SW480 (cell line): ENCODE data around the gene SPARC.

Experiments
- DNase-seq: peaks from one replicate; pipeline ENCODE4 v3.0.0-alpha.2; 2016; ENCODE audit warnings: low spot score

Gene SPARC

DNA sequence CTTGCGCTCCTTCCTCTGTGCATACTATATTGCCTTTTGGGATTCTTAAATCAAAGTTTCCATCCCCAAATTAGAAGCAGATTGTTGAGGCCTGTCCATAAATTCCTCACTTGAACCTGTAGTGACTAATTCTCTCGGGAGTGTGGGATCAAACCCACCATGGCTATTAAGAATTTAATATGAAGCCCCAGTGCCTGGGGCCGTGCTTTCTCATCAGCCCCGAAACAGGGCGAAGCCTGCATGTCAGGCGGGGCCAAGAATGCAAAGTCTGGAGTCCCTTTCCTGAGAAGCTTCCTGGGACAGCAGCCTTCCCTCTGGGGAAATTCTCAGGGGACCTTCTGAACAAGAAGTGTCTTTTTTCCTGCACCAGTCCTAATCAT, 66.3 kb downstream of the SPARC start:
- DNase-seq: no peak

DNA sequence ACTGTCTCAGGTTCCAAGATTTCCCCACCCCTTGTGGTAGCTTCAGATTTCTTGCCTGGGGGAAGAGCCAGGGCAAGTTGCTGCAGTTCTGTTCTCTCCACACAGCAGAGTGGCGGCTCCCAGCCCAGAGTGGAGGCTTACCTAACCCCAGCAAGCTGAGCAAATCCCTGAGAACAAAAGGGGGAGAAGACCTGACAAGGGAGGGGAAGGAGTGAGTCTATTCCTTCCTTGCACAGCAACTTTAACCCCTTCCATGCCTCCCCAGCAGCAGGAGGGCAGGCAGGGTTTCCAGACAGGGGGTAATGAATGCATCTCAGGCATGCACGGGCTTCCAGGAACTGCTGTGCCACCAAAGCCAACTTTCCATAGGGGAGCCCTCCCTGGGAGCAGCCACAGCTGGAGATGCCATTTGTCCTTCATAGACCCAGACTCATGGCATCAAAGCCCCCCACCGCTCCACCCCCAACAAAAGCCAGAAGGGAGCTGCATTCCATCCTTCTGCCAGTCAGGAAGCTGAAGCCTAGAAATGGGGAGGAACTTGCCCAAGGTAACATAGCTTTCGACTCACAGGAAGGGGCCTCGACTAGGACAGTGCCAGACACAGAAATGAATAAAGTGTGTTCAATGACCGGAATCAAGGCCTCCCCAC, 66.8 kb downstream of the SPARC start:
- DNase-seq: no peak

DNA sequence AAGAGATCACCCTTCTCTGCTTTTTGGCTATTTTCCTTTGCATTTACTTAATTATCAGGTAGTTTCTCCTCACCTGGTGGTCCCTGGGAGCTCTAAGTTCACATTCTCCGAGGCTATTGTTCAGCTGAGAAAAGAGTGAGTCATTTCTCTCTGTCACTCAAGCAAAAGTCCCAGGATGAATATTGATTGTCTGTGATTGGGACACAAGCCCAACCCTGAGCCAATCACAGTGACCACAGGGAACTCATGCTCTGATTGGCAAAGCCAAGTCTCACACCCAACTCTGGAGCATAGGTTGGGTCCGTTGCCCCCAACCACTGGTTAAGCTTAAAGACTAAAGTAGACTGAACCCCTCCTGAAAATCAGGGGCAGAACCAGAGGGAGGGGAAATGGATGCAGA, 67.8 kb downstream of the SPARC start:
- DNase-seq: no peak

DNA sequence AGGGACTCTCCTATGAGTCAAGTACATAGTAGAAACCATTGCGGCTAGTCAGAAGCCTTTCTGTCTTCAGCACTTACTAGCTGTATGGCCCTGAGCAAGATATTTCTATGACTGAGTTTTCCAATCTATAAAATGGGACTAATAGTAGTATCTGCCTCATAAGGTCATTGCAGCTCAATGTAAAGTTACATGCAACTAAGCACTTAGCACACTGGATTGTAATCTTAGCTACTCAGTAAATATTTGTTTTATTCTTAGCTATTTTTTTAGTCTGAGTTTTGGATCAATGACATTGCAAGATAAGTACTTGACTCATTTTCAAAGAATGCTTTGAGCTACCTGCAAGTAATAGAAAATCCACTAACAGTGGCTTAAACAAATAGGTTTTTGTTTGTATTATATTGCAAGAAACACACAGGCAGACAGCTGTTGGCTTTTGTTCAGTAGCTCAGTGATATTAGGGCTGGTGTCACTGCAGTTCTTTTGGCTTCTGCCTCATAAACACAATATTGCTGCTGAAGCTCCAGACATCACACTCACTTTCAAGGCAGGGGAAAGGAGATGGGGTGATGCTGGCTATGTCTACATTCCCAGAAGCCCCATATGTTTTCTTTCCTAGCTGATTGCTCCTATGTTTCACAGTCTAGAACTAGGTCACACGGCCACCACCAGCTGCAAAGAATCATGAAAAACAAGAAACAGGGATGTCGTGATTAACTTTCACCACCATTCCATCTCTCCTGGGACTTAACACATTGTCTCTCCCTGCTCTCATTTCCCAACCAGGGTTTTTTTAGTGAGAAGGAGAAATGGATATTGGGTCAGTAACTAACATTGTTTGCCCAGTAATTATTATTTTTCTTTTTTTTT, 68.6 kb downstream of the SPARC start:
- DNase-seq: peak; percentile 46

DNA sequence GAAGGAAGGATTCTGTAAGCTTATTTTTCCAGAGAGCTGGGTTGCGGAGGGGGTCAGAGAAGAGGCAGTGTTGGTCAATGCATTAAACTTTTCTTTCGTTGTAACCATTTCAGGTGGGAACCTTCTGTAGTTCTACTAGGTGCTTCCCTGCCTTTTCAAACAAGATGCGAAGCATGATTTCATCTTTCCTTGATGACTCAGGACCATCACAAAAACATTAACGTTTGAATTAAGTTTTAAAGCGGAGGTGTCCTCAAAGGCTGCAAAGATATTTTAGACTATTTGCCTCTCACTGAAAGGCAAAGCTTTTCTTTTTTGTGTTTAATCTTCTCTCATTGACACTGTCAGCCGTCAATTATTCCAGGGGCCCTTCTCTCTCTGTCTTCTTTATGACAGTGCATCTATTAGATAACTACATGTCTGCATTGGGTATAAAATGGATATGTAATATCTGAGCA, 69.3 kb downstream of the SPARC start:
- no peak for DNase-seq

DNA sequence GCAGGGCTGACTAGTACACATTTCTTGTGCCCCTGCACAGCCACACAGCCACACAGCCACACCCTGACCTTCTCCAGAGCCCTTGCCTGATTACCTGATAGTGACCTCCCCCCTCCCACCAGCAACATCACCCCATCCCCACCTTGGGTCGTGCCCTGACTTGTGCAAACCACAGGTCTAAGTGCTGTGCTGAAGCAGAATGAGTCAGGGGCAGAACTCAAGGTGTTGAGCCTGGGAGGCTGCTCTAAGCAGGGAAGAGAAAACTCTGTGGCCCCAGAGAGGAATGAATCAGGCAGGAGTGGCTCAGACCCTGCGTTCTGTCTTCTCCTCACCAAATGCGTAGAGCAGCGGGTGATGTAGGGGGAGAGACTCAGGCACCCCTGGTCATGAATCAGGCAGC, 71.3 kb downstream of the SPARC start:
- peak; percentile 44 for DNase-seq

DNA sequence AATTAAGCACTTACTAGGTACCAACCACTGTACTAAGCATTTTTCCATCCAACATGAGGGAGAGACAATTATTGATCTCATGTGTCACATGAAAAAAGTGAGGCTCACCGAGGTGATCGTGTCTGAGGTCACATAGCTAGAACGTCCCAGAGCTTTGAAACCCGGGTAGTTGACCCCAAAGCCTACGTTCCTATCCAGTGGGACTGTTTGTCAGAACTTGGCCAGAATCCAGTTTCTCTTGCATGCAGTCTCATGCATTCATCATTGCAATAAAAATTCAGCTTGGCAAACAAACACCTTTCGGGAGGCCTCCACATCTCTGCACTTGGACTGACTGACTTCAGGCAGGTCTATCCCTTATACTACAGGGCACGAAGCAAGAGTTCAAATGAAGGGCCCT, 72.2 kb downstream of the SPARC start:
- DNase-seq: no peak

DNA sequence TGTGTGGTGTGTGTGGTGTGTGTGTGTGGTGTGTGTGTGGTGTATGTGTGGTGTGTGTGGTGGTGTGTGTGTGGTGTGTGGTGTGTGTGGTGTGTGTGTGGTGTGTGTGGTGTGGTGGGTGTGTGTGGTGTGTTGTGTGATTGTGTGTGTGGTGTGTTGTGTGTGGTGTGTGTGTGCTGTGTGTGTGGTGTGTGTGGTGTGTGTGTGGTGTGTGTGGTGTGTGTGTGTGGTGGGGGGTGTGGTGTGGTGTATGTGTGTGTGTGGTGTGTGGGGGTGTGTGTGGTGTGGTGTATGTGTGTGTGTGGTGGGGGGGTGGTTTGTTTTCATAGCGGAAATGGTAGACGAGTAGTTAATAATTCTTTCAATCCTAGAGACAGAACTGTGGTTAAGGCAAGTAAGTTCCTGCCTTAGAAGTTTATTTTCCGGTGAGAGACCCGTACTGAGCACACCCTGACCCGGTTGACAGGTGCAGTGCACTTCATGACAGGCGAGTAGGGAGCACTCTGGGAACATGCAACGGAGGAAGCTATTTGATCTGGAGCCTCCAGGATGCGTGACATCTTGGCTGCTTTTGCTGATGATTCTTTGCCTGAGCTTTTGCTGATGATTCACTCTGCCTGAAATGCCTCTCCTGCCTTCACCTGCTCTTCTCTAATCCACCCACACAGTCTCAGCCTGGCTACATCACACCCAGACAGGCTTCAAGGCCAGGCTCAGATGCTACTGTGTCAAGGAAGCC, 73.9 kb downstream of the SPARC start:
- DNase-seq: peak; percentile 82

DNA sequence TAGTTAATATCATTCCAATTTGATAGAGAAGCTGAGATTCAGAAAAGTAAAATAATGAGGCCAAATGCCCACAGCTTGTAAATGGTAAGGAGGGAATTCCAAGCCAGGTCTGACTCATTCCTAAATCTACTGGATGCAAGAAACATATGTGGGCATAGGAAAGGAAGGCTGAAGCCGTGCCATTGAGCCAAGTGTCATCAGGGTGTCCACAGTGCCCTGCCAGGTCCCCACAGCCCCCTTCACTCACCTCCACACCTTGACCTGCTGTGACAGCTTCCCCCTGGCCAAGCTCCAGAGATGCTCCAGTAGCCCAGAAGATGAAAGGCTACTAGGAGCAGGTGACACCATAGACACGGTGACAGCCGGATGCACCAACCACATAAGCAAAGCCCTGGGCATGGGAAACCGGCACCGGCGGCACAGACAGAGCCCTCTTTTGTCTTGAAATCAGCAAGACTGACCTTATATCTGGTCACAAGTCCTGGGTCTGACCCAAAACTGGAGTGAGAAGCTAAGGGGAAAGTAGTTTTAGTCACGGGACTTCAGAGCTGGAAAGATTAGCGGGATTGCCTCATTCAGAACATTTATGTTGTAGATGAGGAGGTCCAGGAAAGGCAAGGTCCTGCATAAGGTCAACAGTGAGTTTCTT, 75.5 kb downstream of the SPARC start:
- no peak for DNase-seq
